Activated naive CD4-positive, alpha-beta T cell treated with anti-CD3 and anti-CD28 coated beads for 36 hours (primary cell): Measurements from ENCODE around the gene ACSL1. TPM values are rescaled to one million over a fixed set of nuclear protein-coding genes. Genes with fewer than 3 reads are reported as not detected.

Experiments
- CTCF ChIA-PET: fragments of 350-600 bp; sonication (Branson Sonifier 250); formaldehyde crosslinking; loops from one replicate; lab custom pipeline; 2021; ENCODE audit warnings: antibody characterized with exemption; lab: Charles Lee
- DNase-seq: peaks from one replicate; pipeline ENCODE4 v3.0.0-alpha.2; 2020
- H3K27ac Mint-ChIP-seq: one replicate; pipeline ENCODE4 v1.8.0; 2021; ENCODE audit warnings: mild to moderate bottlenecking, mixed read lengths
- H3K27me3 Mint-ChIP-seq: one replicate; pipeline ENCODE4 v1.8.0; 2021; ENCODE audit warnings: low read depth, mixed read lengths
- H3K36me3 Mint-ChIP-seq: one replicate; pipeline ENCODE4 v1.8.0; 2021; ENCODE audit warnings: low read depth, mixed read lengths
- H3K4me1 Mint-ChIP-seq: one replicate; pipeline ENCODE4 v1.8.0; 2021; ENCODE audit warnings: low read depth, mixed read lengths
- H3K4me3 Mint-ChIP-seq: one replicate; pipeline ENCODE4 v1.8.0; 2021; ENCODE audit warnings: mild to moderate bottlenecking, moderate library complexity, mixed read lengths
- H3K9me3 Mint-ChIP-seq: one replicate; pipeline ENCODE4 v1.8.0; 2021; ENCODE audit warnings: mixed read lengths
- intact Hi-C: fragments of 100-400 bp; cut with micrococcal nuclease; formaldehyde crosslinking; loops from one replicate; pipeline ENCODE4 v1.15.1; 2023
- total RNA-seq, 2 experiments: library from RNA; stranded (reverse); gene quantifications; one replicate each; pipeline ENCODE4 v1.2.3, GENCODE V29; 2021

ACSL1 gene
- total RNA-seq, 2 experiments from 2014 or later, result 29.8 to 31.9 TPM

DNA sequence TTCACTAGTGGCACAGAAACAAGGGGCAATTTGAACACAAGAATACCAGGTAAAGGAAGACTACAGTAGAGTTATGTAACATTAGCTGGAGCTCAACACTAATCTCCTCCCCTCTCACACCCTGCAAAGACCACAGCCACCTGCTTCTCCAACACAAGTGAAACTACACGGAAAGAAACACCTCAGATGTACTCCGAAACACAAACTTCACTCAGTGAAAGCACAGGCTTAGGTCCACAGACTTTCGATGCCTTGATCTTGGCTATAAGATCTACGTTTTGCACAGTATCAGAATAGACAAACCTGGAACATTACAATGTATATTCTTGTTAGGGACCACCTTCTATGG is 7.6 kb downstream of the ACSL1 start:
- no peaks in the 10 kb centered on the region for H3K9me3 Mint-ChIP-seq
- H3K27me3 Mint-ChIP-seq, result no peaks in the 10 kb centered on the region
- H3K36me3 Mint-ChIP-seq, result peaks cover 5% of the 10 kb centered on the region
- DNase-seq, result no peak
- no peak overlapping the region for H3K27ac Mint-ChIP-seq
- CTCF ChIA-PET, result no interaction called here
- intact Hi-C loops, result no loop called here
- H3K4me1 Mint-ChIP-seq, result peaks cover 51% of the 10 kb centered on the region
- no peak overlapping the region for H3K4me3 Mint-ChIP-seq

DNA sequence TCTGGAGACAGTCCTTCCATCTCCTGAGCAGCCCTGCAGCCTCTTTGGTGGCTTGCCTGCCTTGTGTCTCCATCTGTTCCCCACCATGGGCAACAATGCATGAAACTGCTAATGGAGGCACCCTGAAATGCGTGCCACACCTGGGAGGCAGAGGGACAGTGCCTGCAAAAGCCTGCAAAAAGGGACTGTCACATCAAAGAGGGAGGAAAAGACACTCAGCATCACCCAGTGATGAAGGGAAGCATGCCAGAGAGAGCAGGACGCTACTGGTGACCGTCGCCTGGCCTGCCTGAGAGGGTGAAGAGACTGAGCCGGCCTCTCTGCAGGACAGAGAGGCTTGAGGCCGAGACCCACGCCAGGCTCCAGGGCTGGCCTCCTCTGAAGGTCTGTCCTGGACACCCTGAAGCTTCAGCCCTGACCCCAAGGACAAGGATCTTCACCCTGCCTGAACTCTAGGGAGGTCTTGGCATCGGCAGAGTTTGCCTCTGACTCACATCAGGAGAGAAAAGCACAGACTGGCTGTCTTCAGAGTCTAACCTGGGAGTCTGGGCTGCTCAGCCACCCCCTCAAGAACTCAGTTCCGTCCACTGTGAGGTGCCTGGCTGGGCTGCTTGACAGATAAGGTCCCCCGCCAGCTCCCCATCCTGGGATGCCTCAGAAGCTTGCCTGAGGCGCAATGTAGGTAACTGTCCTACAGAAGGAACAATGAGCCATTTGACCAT is 8.1 kb downstream of the ACSL1 start:
- CTCF ChIA-PET, result no interaction called here
- Mint-ChIP-seq H3K4me1 (peaks cover 46% of the 10 kb centered on the region), H3K9me3 (no peaks in the 10 kb centered on the region), H3K36me3 (peaks cover 3% of the 10 kb centered on the region), H3K27me3 (no peaks in the 10 kb centered on the region), H3K4me3 (no peak overlapping the region), H3K27ac (no peak overlapping the region)
- no peak for DNase-seq
- intact Hi-C loops, result no loop called here

GRCh38 chr4:184816962-184817361 is 8.8 kb downstream of the ACSL1 start:
- no peaks in the 10 kb centered on the region for H3K9me3 Mint-ChIP-seq

DNA sequence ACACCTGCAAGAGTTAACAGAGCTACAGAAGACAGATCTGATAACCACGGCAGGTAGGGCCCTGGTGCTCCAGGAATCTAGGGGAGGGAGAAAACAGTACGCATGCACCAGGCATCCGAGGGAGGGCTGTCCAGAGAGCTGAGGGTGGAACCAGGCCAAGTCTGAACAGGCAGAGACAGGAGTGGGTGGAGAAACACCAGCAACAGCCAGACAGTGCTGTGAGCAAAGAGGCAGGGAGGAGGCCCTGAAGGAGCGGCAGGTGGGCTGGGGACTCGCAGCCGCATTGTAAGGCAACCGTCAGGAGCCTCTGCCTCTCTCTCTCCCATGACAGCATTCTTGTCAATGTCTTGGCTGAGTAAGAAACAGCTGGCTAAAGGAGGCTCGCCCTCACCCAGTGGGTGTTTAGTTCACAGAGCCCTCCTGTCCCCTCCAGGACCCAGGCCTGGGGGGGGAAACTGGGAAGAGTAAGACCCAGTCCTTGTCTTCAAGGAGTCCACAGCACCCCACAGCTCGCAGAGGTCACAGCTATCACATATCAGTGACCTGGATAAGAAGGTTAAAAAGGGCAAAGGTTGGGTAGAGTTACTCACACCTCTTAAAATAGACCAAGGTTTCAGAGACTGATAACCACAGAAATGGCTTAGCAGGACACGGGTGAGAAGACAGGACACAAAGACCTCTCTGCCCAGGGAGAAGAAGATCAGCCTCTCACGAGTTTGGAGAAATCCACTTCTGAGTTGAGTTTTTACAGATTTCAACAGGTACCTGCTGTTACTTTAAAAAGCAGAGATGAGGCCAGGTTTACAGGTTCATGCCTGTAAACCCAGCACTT is 10.5 kb downstream of the ACSL1 start:
- Mint-ChIP-seq H3K27ac (no peak overlapping the region), H3K4me3 (no peak overlapping the region), H3K9me3 (no peaks in the 10 kb centered on the region), H3K27me3 (no peaks in the 10 kb centered on the region), H3K36me3 (no peaks in the 10 kb centered on the region), H3K4me1 (peaks cover 42% of the 10 kb centered on the region)
- CTCF ChIA-PET, result no interaction called here
- no peak for DNase-seq
- intact Hi-C loops, result no loop called here

More at GRCh38 chr4:184816962-184817361, 8.8 kb downstream of the ACSL1 start:
- Mint-ChIP-seq H3K36me3 (no peaks in the 10 kb centered on the region), H3K27ac (no peak overlapping the region), H3K4me1 (peaks cover 42% of the 10 kb centered on the region), H3K27me3 (no peaks in the 10 kb centered on the region), H3K4me3 (no peak overlapping the region)
- CTCF ChIA-PET, result interaction anchor here (1.1 kb wide), 1 partner anchor 71 kb away, joined by 6 read pairs; no protein-coding TSS in a partner anchor
- DNase-seq, result no peak
- intact Hi-C loops, result no loop called here

DNA sequence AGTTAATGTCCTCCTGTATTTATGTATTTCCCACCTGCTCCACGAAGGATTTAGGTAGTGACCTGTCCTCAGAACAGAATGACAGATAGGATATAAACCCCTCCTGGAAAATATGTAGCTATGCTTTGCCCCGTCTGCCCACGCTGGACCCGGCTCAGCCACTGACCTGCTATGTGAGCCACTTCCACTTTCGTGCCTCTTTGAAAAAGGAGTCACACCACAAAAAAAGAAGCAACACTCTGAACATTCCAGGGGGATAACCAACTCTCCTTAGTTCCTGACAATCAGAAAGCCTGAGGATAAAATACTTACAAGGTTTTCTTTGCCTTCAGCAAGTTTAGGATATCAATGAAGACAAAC is 11.1 kb downstream of the ACSL1 start:
- H3K27ac Mint-ChIP-seq, result no peak overlapping the region
- H3K4me3 Mint-ChIP-seq, result no peak overlapping the region
- no peaks in the 10 kb centered on the region for H3K27me3 Mint-ChIP-seq
- intact Hi-C loops, result no loop called here
- CTCF ChIA-PET, result no interaction called here
- H3K9me3 Mint-ChIP-seq, result no peaks in the 10 kb centered on the region
- no peaks in the 10 kb centered on the region for H3K36me3 Mint-ChIP-seq
- H3K4me1 Mint-ChIP-seq, result peaks cover 42% of the 10 kb centered on the region
- DNase-seq, result no peak

GRCh38 chr4:184812651-184813181 is 13.1 kb downstream of the ACSL1 start:
- H3K36me3 Mint-ChIP-seq, result no peaks in the 10 kb centered on the region
- H3K27me3 Mint-ChIP-seq, result no peaks in the 10 kb centered on the region
- CTCF ChIA-PET, result no interaction called here
- H3K9me3 Mint-ChIP-seq, result no peaks in the 10 kb centered on the region
- no peak overlapping the region for H3K4me3 Mint-ChIP-seq
- peaks cover 28% of the 10 kb centered on the region for H3K4me1 Mint-ChIP-seq
- DNase-seq, result no peak
- intact Hi-C loops, result no loop called here
- no peak overlapping the region for H3K27ac Mint-ChIP-seq

DNA sequence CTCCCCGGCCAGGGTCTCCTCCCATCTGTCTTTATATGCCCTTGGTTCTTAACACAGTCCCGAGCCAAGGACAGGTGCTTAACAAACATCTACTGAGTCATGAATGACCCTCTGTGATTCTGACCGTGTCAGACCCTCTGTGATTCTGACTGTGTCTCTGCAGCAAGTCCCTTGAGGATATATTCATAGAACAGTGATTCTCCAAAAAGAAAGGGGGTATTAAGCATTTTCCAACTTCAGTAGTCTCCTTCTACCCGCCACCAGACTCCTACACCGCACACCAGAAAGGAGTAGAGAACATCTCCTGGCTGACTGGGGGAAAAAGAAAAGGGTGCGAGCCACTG is 13.6 kb downstream of the ACSL1 start:
- CTCF ChIA-PET, result no interaction called here
- no peak for DNase-seq
- intact Hi-C loops, result no loop called here
- peaks cover 23% of the 10 kb centered on the region for H3K4me1 Mint-ChIP-seq
- no peak overlapping the region for H3K27ac Mint-ChIP-seq
- no peaks in the 10 kb centered on the region for H3K9me3 Mint-ChIP-seq
- no peak overlapping the region for H3K4me3 Mint-ChIP-seq
- no peaks in the 10 kb centered on the region for H3K36me3 Mint-ChIP-seq
- no peaks in the 10 kb centered on the region for H3K27me3 Mint-ChIP-seq

DNA sequence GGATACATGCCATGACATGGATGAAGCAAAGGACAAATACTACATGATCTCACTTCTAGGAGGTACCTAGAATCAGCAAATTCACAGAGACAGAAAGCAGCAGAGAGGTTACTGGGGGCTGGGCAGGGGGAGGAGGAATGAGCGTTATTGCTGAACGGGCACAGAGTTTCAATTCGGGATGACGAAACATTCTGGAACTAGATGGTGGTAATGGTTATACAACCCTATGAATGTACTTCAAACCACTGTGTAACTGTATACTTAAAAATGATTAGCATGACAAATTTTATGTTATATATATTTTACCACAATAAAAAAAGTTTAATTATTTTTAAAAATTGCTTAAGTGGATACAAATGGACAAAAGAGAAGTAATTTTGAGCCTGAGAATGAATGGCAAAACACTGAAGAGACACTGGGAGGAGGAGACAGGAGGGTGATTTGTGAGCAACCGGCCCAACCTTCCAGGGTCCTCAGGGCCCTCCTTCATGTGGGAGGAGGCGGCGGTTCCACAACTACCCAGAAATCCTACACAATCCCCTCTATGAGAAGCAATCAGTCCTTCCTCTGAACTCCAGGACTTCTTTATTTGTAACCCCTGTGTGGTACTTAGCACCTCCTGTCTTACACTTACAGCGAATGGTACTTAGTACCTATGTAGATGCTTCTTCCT is 14.1 kb downstream of the ACSL1 start:
- no peak for DNase-seq
- H3K9me3 Mint-ChIP-seq, result no peaks in the 10 kb centered on the region
- H3K27me3 Mint-ChIP-seq, result no peaks in the 10 kb centered on the region
- intact Hi-C loops, result no loop called here
- peaks cover 18% of the 10 kb centered on the region for H3K4me1 Mint-ChIP-seq
- no peaks in the 10 kb centered on the region for H3K36me3 Mint-ChIP-seq
- H3K27ac Mint-ChIP-seq, result no peak overlapping the region
- H3K4me3 Mint-ChIP-seq, result no peak overlapping the region
- CTCF ChIA-PET, result no interaction called here

DNA sequence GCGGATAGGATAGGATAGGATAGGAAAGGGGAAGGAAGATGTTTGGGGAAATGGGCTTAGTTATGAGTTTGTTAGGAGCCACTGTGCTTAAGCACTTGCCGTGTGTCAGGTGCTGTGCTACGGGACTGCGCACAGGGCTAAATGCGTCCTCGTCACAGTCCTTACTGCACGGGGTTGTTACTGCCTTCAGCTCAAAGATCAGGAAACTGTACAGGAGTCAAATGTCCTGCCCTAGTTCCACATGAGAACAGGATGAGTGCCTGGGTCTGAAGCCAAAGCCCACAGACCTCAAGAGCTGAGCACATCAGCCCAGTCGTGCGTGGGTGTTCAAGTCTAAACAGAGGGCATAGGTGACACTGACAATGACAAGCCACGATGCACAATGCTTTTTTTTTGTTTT is 15.0 kb downstream of the ACSL1 start:
- H3K4me1 Mint-ChIP-seq, result peaks cover 11% of the 10 kb centered on the region
- no peaks in the 10 kb centered on the region for H3K27me3 Mint-ChIP-seq
- CTCF ChIA-PET, result no interaction called here
- no peak overlapping the region for H3K27ac Mint-ChIP-seq
- no peaks in the 10 kb centered on the region for H3K9me3 Mint-ChIP-seq
- no peak overlapping the region for H3K4me3 Mint-ChIP-seq
- no peaks in the 10 kb centered on the region for H3K36me3 Mint-ChIP-seq
- DNase-seq, result no peak
- intact Hi-C loops, result no loop called here

- H3K36me3 Mint-ChIP-seq, result peaks cover 2% of the 10 kb centered on the region
- H3K9me3 Mint-ChIP-seq, result no peaks in the 10 kb centered on the region
- peaks cover 2% of the 10 kb centered on the region for H3K4me1 Mint-ChIP-seq
- DNase-seq, result no peak
- no peak overlapping the region for H3K4me3 Mint-ChIP-seq
- intact Hi-C loops, result no loop called here
- CTCF ChIA-PET, result no interaction called here
- H3K27ac Mint-ChIP-seq, result no peak overlapping the region
- no peaks in the 10 kb centered on the region for H3K27me3 Mint-ChIP-seq
Measured at GRCh38 chr4:184808713-184809050, 17.1 kb downstream of the ACSL1 start.

- intact Hi-C loops, result no loop called here
- Mint-ChIP-seq H3K4me1 (peaks cover 2% of the 10 kb centered on the region), H3K9me3 (no peaks in the 10 kb centered on the region), H3K27me3 (no peaks in the 10 kb centered on the region), H3K27ac (no peak overlapping the region), H3K4me3 (no peak overlapping the region), H3K36me3 (peaks cover 5% of the 10 kb centered on the region)
- DNase-seq, result no peak
- CTCF ChIA-PET, result no interaction called here
Measured at GRCh38 chr4:184807797-184808712, 17.7 kb downstream of the ACSL1 start.

DNA sequence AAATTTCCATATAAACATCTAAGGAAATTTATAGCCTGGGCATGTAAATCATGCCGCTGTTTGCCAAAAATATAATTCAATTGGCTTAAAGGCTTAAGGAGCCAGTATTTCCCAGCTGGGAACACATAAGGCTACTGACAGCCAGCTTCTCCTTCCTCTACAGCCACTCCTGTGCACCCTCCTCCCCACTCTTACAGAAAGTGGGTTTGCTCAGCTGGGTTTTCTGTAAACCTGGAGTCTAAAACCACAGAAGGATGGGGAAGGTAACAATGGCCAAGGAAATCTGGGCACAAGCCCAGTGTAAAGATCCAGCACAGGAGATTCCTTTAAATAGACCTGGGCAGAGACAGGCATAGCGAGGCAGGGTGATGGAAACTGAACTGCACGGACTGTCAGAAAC is 18.5 kb downstream of the ACSL1 start:
- no peak for DNase-seq
- CTCF ChIA-PET, result no interaction called here
- Mint-ChIP-seq H3K4me1 (peaks cover 2% of the 10 kb centered on the region), H3K9me3 (no peaks in the 10 kb centered on the region), H3K4me3 (no peak overlapping the region), H3K36me3 (peaks cover 13% of the 10 kb centered on the region), H3K27me3 (no peaks in the 10 kb centered on the region), H3K27ac (no peak overlapping the region)
- intact Hi-C loops, result no loop called here
